Cardiac muscle cell (in vitro differentiated cells and primary cell): ENCODE measurements around the gene TBC1D22B. TPM values are rescaled to one million over a fixed set of nuclear protein-coding genes. Genes with fewer than 3 reads are reported as not detected.
A peak's percentile ranks its signal among the peaks of the same experiment; 100 is the strongest.

Experiments used
- DNase-seq, 2 donors: peaks; one replicate each; pipeline versions ENCODE4 v3.0.0 to v3.0.0-alpha.2; 2010 to 2017; ENCODE audit warnings: low read depth in 1 of 2, low spot score in 1 of 2
- H3K27ac ChIP-seq: fragments of 200-600 bp; sonication (generic); 2 replicates; pipeline ENCODE4 v1.5.1; 2016
- H3K27me3 ChIP-seq: fragments of 200-600 bp; sonication (generic); 2 replicates; pipeline ENCODE4 v1.6.0; 2016; ENCODE audit warnings: control low read depth
- H3K36me3 ChIP-seq: fragments of 200-600 bp; sonication (generic); 2 replicates; pipeline ENCODE4 v1.5.1; 2016; ENCODE audit warnings: control low read depth
- H3K4me1 ChIP-seq: fragments of 200-600 bp; sonication (generic); 2 replicates; pipeline ENCODE4 v1.8.1; 2017; ENCODE audit warnings: low read depth, mild to moderate bottlenecking, mixed run types
- H3K4me3 ChIP-seq: fragments of 200-600 bp; sonication (generic); 2 replicates; pipeline ENCODE4 v1.5.1; 2016; ENCODE audit warnings: mild to moderate bottlenecking
- H3K9me3 ChIP-seq: fragments of 200-600 bp; sonication (generic); 2 replicates; pipeline ENCODE4 v1.5.1; 2017; ENCODE audit warnings: low read depth, mild to moderate bottlenecking, control low read depth
- polyA plus RNA-seq: library from polyadenylated mRNA; unstranded; fragments of >200 nt; fragmentation: Nextera tagmentation; extraction: Ambion mirVana; gene quantifications from 2 replicates; pipeline ENCODE4 v1.2.1, GENCODE V29; 2016
- total RNA-seq: library from RNA; depleted of rRNA; stranded (reverse); fragments of >200 nt; gene quantifications from 2 replicates; pipeline ENCODE4 v1.2.3, GENCODE V29; 2016
- TF ChIP-seq, protein P1 (sequence below): IDR thresholded peaks from 2 replicates; pipeline ENCODE4 v1.5.1; 2012; ENCODE audit warnings: low read depth, mild to moderate bottlenecking, low read length

TBC1D22B gene
- total and polyA plus RNA-seq, 2 experiments from 2014 or later = 12.8 to 13.3 TPM

DNA sequence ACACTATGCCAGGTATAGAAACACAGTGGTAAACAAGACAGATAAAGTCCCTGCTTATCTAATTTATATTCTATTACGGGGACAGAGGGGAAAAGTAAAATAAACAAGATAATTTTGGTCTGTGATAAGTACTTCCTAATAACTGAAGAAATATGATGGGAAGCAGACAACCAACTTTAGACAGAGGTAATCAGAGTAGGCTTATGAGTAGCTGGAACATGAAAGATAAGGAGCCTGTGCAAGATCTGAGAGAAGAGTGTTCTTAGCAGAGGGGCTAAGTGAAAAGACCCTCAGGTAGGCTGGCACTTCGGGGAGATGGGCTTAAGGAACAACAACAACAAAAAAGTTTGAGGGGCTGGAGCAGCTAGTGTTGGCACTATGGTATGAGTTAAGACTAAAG lies 100.3 kb downstream of the TBC1D22B start:
- DNase-seq = no peak
- TF ChIP-seq, protein P1, sequence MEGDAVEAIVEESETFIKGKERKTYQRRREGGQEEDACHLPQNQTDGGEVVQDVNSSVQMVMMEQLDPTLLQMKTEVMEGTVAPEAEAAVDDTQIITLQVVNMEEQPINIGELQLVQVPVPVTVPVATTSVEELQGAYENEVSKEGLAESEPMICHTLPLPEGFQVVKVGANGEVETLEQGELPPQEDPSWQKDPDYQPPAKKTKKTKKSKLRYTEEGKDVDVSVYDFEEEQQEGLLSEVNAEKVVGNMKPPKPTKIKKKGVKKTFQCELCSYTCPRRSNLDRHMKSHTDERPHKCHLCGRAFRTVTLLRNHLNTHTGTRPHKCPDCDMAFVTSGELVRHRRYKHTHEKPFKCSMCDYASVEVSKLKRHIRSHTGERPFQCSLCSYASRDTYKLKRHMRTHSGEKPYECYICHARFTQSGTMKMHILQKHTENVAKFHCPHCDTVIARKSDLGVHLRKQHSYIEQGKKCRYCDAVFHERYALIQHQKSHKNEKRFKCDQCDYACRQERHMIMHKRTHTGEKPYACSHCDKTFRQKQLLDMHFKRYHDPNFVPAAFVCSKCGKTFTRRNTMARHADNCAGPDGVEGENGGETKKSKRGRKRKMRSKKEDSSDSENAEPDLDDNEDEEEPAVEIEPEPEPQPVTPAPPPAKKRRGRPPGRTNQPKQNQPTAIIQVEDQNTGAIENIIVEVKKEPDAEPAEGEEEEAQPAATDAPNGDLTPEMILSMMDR = no peak
- Histone ChIP-seq H3K4me3 (no peak overlapping the region), H3K27ac (peak overlapping the region; percentile 90), H3K9me3 (no peaks in the 10 kb centered on the region), H3K27me3 (no peaks in the 10 kb centered on the region), H3K36me3 (no peaks in the 10 kb centered on the region), H3K4me1 (peaks cover 75% of the 10 kb centered on the region)

GRCh38 chr6:37359039-37359438 lies 101.5 kb downstream of the TBC1D22B start:
- Histone ChIP-seq H3K4me1 (peaks cover 77% of the 10 kb centered on the region), H3K36me3 (no peaks in the 10 kb centered on the region)
- no peak for DNase-seq

GRCh38 chr6:37362101-37362828 lies 104.7 kb downstream of the TBC1D22B start:
- no peaks in the 10 kb centered on the region for H3K27me3 ChIP-seq
- no peak overlapping the region for H3K4me3 ChIP-seq
- peaks cover 78% of the 10 kb centered on the region for H3K4me1 ChIP-seq
- H3K27ac ChIP-seq = peak overlapping the region; percentile 65
- no peaks in the 10 kb centered on the region for H3K9me3 ChIP-seq
- no peaks in the 10 kb centered on the region for H3K36me3 ChIP-seq
- DNase-seq = no peak
- TF ChIP-seq, protein P1 = no peak

More at GRCh38 chr6:37359039-37359438, 101.5 kb downstream of the TBC1D22B start:
- Histone ChIP-seq H3K27ac (no peak overlapping the region), H3K27me3 (no peaks in the 10 kb centered on the region), H3K9me3 (no peaks in the 10 kb centered on the region), H3K4me3 (no peak overlapping the region)
- TF ChIP-seq, protein P1 = no peak

GRCh38 chr6:37365791-37366190 lies 108.2 kb downstream of the TBC1D22B start:
- DNase-seq = peak in 1 of 2 donors; percentile 65
- Histone ChIP-seq H3K4me3 (no peak overlapping the region), H3K9me3 (no peaks in the 10 kb centered on the region), H3K4me1 (peaks cover 49% of the 10 kb centered on the region), H3K27me3 (no peaks in the 10 kb centered on the region), H3K36me3 (peaks cover 20% of the 10 kb centered on the region), H3K27ac (peak overlapping the region; percentile 58)
- TF ChIP-seq, protein P1 = peak; percentile 33

DNA sequence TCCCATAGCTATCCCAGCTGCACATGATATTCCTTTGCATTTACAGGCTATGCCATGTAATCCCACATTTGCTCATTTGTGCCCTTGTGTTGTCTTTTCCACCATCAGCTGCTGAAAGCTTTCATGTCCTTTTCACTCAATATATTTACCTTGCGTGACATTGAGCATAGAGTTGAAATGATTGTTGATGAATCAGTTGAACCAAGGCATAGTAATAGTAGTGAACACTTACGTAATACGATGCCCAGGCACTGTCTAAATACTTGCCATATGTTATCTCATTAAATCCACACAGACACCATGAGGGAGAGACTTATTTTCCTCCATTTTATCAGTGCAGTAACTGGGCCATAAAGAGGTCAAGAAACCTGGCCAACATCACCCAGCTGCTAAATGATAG lies 109.3 kb downstream of the TBC1D22B start:
- TF ChIP-seq, protein P1 = no peak
- DNase-seq = no peak

More for the DNA sequence above, 109.3 kb downstream of the TBC1D22B start:
- Histone ChIP-seq H3K36me3 (peaks cover 20% of the 10 kb centered on the region), H3K4me1 (peaks cover 39% of the 10 kb centered on the region), H3K27me3 (no peaks in the 10 kb centered on the region), H3K27ac (no peak overlapping the region), H3K4me3 (no peak overlapping the region), H3K9me3 (no peaks in the 10 kb centered on the region)
